ENCODE data around the gene DISC1. TPM values are rescaled to one million over a fixed set of nuclear protein-coding genes. Genes with fewer than 3 reads are reported as not detected.

Gene DISC1
- total and polyA plus RNA-seq, 2 experiments from 2014 or later, result 2.1 to 6.5 TPM

DNA sequence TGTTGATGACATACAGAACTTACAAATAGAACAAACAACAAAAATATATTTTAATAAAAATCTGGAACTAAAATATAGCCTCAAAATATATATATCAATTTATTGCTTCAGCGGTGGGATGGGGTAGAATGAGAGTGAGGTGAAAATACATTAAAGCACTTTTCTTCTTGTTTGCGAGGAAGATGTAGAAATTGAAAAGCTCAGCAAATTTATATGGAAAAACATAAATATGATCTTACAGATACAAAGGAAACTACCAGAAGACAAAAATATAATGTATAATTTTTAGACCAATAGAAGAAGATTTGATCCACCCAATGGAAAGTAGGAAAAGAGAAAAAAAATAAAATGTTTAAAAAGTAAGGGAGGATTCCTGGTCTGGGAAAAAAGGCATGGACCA, 372.2 kb downstream of the DISC1 start (continued):
- TF ChIP-seq, protein P1, sequence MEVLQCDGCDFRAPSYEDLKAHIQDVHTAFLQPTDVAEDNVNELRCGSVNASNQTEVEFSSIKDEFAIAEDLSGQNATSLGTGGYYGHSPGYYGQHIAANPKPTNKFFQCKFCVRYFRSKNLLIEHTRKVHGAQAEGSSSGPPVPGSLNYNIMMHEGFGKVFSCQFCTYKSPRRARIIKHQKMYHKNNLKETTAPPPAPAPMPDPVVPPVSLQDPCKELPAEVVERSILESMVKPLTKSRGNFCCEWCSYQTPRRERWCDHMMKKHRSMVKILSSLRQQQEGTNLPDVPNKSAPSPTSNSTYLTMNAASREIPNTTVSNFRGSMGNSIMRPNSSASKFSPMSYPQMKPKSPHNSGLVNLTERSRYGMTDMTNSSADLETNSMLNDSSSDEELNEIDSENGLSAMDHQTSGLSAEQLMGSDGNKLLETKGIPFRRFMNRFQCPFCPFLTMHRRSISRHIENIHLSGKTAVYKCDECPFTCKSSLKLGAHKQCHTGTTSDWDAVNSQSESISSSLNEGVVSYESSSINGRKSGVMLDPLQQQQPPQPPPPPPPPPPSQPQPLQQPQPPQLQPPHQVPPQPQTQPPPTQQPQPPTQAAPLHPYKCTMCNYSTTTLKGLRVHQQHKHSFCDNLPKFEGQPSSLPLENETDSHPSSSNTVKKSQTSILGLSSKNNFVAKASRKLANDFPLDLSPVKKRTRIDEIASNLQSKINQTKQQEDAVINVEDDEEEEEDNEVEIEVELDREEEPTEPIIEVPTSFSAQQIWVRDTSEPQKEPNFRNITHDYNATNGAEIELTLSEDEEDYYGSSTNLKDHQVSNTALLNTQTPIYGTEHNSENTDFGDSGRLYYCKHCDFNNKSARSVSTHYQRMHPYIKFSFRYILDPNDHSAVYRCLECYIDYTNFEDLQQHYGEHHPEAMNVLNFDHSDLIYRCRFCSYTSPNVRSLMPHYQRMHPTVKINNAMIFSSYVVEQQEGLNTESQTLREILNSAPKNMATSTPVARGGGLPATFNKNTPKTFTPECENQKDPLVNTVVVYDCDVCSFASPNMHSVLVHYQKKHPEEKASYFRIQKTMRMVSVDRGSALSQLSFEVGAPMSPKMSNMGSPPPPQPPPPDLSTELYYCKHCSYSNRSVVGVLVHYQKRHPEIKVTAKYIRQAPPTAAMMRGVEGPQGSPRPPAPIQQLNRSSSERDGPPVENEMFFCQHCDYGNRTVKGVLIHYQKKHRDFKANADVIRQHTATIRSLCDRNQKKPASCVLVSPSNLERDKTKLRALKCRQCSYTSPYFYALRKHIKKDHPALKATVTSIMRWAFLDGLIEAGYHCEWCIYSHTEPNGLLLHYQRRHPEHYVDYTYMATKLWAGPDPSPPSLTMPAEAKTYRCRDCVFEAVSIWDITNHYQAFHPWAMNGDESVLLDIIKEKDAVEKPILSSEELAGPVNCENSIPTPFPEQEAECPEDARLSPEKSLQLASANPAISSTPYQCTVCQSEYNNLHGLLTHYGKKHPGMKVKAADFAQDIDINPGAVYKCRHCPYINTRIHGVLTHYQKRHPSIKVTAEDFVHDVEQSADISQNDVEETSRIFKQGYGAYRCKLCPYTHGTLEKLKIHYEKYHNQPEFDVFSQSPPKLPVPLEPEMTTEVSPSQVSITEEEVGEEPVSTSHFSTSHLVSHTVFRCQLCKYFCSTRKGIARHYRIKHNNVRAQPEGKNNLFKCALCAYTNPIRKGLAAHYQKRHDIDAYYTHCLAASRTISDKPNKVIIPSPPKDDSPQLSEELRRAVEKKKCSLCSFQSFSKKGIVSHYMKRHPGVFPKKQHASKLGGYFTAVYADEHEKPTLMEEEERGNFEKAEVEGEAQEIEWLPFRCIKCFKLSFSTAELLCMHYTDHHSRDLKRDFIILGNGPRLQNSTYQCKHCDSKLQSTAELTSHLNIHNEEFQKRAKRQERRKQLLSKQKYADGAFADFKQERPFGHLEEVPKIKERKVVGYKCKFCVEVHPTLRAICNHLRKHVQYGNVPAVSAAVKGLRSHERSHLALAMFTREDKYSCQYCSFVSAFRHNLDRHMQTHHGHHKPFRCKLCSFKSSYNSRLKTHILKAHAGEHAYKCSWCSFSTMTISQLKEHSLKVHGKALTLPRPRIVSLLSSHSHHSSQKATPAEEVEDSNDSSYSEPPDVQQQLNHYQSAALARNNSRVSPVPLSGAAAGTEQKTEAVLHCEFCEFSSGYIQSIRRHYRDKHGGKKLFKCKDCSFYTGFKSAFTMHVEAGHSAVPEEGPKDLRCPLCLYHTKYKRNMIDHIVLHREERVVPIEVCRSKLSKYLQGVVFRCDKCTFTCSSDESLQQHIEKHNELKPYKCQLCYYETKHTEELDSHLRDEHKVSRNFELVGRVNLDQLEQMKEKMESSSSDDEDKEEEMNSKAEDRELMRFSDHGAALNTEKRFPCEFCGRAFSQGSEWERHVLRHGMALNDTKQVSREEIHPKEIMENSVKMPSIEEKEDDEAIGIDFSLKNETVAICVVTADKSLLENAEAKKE (CRISPR knock-in tag; IDR thresholded peaks at IDR 0.05), result no peak
- TF ChIP-seq NANOG (IDR thresholded peaks at IDR 0.05; ENCODE audit: borderline replicate concordance) (no peak), EZH2phosphoT487 (IDR thresholded peaks at IDR 0.05; ENCODE audit: unreplicated experiment) (no peak), JUNB (IDR thresholded peaks at IDR 0.05; ENCODE audit: unreplicated experiment) (no peak)

DNA sequence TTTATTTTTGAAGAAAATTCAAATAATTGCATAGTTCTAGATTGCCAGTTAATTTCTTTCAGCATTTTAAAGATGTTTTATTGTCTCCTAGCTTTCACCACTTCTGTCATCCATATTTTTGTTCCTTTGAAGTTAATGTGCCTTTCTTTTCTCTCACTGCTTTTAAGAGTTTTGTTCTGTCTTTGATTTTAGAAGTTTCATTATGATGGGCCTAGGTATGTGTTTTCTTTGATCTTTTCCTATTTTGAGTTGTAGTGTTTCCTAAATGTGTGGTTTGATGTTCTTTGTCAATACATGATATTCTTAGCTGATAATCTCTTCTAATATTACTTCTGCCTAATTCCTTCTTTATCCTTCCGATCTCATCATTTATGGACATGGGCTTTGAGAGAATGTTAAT, 378.7 kb downstream of the DISC1 start:
- H3K4me1 ChIP-seq (ENCODE audit: insufficient read depth), result peaks cover 4% of the 10 kb centered on the region; the same call in 1 of the 2 replicates
- Mint-ChIP-seq H3K27me3 (ENCODE audit: insufficient read depth, low read depth, poor library complexity) (peaks cover 2% of the 10 kb centered on the region), H3K9me3 (peaks cover 5% of the 10 kb centered on the region; the same call in 1 of the 3 replicates), H3K4me3 (no peak overlapping the region), H3K27ac (no peak overlapping the region), H3K4me1 (peaks cover 6% of the 10 kb centered on the region; the same call in 2 of the 3 replicates), H3K36me3 (ENCODE audit: low read depth) (peaks cover 10% of the 10 kb centered on the region; the same call in 2 of the 3 replicates)
- no peaks in the 10 kb centered on the region for H3K79me2 ChIP-seq (replicated peaks; ENCODE audit: insufficient read depth)
- no peak overlapping the region for H2AFZ ChIP-seq
- no peaks in the 10 kb centered on the region for H3F3A ChIP-seq (replicated peaks; ENCODE audit: low read depth)
- no peaks in the 10 kb centered on the region for H3K27me3 ChIP-seq (ENCODE audit: insufficient read depth)
- peaks cover 16% of the 10 kb centered on the region for H3K9me2 ChIP-seq (ENCODE audit: insufficient read depth)
- DNase-seq (ENCODE audit: low spot score) (no peak), ATAC-seq (no peak)
- H3K36me3 ChIP-seq (ENCODE audit: insufficient read depth), result no peaks in the 10 kb centered on the region
- no peak overlapping the region for H3K4me2 ChIP-seq
- H3K4me3 ChIP-seq, result no peak overlapping the region
- no peak overlapping the region for H3K27ac ChIP-seq (ENCODE audit: low read depth)
- H4K20me1 ChIP-seq (replicated peaks; ENCODE audit: insufficient read depth), result no peaks in the 10 kb centered on the region
- TF ChIP-seq, protein P2, sequence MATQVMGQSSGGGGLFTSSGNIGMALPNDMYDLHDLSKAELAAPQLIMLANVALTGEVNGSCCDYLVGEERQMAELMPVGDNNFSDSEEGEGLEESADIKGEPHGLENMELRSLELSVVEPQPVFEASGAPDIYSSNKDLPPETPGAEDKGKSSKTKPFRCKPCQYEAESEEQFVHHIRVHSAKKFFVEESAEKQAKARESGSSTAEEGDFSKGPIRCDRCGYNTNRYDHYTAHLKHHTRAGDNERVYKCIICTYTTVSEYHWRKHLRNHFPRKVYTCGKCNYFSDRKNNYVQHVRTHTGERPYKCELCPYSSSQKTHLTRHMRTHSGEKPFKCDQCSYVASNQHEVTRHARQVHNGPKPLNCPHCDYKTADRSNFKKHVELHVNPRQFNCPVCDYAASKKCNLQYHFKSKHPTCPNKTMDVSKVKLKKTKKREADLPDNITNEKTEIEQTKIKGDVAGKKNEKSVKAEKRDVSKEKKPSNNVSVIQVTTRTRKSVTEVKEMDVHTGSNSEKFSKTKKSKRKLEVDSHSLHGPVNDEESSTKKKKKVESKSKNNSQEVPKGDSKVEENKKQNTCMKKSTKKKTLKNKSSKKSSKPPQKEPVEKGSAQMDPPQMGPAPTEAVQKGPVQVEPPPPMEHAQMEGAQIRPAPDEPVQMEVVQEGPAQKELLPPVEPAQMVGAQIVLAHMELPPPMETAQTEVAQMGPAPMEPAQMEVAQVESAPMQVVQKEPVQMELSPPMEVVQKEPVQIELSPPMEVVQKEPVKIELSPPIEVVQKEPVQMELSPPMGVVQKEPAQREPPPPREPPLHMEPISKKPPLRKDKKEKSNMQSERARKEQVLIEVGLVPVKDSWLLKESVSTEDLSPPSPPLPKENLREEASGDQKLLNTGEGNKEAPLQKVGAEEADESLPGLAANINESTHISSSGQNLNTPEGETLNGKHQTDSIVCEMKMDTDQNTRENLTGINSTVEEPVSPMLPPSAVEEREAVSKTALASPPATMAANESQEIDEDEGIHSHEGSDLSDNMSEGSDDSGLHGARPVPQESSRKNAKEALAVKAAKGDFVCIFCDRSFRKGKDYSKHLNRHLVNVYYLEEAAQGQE (IDR thresholded peaks at IDR 0.05; ENCODE audit: unreplicated experiment), result no peak
- TF ChIP-seq NANOG (IDR thresholded peaks at IDR 0.05; ENCODE audit: borderline replicate concordance), result no peak
- TF ChIP-seq ZNF331 (CRISPR knock-in tag; IDR thresholded peaks at IDR 0.05; ENCODE audit: low read depth), result no peak
- no peak for TF ChIP-seq POLR2AphosphoS5 (IDR thresholded peaks at IDR 0.05; ENCODE audit: low read depth)
- TF ChIP-seq STAT1 (IDR thresholded peaks at IDR 0.05; ENCODE audit: unreplicated experiment), result no peak
- TF ChIP-seq, protein P3, sequence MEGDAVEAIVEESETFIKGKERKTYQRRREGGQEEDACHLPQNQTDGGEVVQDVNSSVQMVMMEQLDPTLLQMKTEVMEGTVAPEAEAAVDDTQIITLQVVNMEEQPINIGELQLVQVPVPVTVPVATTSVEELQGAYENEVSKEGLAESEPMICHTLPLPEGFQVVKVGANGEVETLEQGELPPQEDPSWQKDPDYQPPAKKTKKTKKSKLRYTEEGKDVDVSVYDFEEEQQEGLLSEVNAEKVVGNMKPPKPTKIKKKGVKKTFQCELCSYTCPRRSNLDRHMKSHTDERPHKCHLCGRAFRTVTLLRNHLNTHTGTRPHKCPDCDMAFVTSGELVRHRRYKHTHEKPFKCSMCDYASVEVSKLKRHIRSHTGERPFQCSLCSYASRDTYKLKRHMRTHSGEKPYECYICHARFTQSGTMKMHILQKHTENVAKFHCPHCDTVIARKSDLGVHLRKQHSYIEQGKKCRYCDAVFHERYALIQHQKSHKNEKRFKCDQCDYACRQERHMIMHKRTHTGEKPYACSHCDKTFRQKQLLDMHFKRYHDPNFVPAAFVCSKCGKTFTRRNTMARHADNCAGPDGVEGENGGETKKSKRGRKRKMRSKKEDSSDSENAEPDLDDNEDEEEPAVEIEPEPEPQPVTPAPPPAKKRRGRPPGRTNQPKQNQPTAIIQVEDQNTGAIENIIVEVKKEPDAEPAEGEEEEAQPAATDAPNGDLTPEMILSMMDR (conservative IDR thresholded peaks at IDR 0.05; ENCODE audit: low read depth in 2 of 2), result no peak
- TF ChIP-seq, protein P4, sequence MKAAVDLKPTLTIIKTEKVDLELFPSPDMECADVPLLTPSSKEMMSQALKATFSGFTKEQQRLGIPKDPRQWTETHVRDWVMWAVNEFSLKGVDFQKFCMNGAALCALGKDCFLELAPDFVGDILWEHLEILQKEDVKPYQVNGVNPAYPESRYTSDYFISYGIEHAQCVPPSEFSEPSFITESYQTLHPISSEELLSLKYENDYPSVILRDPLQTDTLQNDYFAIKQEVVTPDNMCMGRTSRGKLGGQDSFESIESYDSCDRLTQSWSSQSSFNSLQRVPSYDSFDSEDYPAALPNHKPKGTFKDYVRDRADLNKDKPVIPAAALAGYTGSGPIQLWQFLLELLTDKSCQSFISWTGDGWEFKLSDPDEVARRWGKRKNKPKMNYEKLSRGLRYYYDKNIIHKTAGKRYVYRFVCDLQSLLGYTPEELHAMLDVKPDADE (IDR thresholded peaks at IDR 0.05), result no peak
